Raji (cell line): ENCODE results near the gene NFE2L2.

ENCODE experiments used
- POLR2A ChIP-seq: IDR thresholded peaks from 2 replicates; pipeline ENCODE4 v1.6.1; 2011; ENCODE audit warnings: low read depth, low read length, control low read depth; ENCODE audit not compliant: insufficient read depth

NFE2L2 gene

GRCh38 chr2:177264693-177265587 lies at the start of gene NFE2L2:
Gene NFE2L2, minus strand, starts transcription at chr2:177264727. Its CDS starts 151 bp downstream, at chr2:177264576.
- peak; percentile 59 for TF ChIP-seq POLR2A

DNA sequence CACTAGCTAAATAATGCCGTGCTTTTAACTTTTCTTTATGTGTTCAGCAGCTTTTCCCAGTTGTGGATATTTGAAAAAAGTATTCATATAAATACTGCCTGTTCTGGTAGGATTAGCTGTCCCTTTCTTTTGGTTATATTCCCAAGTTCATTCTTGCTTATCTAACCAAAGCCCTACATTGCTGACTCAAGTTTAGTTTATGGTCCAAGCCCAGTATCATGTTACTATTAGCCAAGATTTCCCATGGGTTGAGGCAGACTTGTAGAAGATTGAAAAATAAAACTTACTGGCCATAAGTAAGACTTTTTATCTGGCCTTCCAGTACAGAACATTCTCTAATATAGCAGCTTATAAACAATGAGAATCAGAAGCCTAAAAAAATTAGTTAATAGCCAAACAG lies 49.7 kb upstream of the NFE2L2 start:
- no peak for TF ChIP-seq POLR2A

- no peak for TF ChIP-seq POLR2A
Observed at GRCh38 chr2:177313162-177313781, 48.7 kb upstream of the NFE2L2 start.

DNA sequence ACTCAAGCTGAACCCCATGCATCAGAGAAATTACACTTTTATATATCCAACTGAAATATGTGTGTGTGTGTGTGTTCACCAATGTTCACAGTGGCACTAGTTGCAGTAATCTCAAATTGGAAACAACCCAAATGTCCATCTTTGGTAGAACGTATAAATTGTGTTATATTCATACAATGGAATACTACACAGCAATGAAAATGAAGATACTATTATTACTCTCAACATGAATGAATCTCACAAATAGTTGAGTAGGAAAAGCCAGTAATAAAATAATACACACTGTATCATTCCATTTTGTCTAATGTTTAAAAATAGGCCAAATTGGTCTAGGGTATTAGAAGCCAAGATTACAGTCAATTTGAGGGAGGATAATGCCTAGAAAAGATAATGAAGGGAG lies 48.0 kb upstream of the NFE2L2 start:
- no peak for TF ChIP-seq POLR2A

DNA sequence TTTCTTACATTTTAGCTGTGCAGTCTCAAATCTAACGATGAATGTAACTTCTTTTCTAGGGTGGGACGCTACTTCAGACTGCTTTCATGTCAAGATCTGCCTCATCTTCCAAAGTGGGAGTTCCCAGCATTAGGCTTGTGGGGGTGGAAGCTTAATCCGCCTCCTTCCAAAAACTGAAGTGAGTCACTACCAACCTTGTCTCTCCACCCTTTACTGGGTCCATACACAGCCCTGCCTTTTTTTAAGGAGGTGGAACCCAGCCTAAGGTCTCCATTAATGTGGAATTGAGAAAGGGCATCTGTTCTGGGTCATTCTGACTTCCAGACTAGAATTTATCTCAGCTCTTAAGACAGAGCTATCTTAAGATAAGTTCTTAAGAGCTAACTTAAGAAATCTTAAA lies 42.0 kb upstream of the NFE2L2 start:
- TF ChIP-seq POLR2A = no peak

- no peak for TF ChIP-seq POLR2A
Observed at GRCh38 chr2:177303939-177304338, 39.4 kb upstream of the NFE2L2 start.

DNA sequence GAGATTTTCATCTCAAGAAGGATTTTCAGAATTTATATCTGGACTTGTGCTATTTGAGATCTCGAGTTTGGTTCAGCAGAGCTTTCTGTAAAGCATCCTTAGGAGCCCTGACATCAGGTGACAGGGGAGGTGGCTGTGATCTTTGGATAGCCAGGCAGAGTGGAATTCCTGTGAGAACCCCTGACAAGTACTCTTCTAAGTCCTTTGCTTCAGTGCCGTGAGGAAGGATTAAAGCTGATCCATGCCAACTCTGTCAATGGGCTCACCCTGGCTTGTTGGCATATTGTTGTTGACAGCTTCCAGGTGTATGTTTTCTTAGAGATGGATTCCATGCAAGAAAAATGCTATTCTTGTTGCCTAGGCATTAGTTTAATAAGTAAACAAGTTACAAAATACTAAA lies 38.0 kb upstream of the NFE2L2 start:
- no peak for TF ChIP-seq POLR2A

DNA sequence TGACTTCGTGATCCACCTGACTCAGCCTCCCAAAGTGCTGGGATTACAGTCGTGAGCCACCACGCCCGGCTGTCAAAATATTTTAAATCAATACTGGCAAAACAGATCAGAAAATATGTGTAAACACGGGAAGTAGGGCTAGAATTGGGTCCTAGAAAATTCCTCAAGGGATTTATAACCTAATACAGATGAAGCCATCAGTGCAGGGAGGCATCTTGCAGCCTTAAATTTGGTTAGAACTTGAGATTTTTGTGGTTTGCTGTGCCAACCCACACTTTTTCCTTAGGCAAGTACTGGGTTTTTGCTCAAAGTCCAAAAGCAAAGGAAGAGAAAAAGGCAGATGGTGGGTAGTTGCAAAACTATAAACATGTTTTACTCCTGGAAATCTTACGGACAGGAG lies 33.7 kb upstream of the NFE2L2 start:
- TF ChIP-seq POLR2A = no peak

- TF ChIP-seq POLR2A = no peak
Observed at GRCh38 chr2:177296040-177296439, 31.5 kb upstream of the NFE2L2 start.

- TF ChIP-seq POLR2A = no peak
Observed at GRCh38 chr2:177295484-177295883, 31.0 kb upstream of the NFE2L2 start.

DNA sequence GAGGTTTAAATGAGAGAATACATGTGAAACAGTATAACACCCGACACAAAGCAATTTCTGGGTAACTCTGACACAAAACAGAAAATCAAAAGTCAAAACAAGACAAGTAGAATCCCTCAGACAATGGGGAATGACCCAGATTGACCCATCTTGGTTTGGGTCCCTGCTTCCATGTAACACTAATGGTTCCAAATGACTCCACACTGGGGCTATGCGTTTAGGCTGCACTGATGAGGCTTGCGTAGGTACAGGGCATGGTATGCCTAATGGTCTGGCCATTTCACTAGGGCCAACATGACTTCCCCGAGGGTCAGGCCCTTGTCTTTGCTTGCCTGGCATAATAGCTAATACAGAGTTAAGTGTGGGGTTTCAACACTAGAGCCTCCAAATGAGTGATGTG lies 27.2 kb upstream of the NFE2L2 start:
- no peak for TF ChIP-seq POLR2A

DNA sequence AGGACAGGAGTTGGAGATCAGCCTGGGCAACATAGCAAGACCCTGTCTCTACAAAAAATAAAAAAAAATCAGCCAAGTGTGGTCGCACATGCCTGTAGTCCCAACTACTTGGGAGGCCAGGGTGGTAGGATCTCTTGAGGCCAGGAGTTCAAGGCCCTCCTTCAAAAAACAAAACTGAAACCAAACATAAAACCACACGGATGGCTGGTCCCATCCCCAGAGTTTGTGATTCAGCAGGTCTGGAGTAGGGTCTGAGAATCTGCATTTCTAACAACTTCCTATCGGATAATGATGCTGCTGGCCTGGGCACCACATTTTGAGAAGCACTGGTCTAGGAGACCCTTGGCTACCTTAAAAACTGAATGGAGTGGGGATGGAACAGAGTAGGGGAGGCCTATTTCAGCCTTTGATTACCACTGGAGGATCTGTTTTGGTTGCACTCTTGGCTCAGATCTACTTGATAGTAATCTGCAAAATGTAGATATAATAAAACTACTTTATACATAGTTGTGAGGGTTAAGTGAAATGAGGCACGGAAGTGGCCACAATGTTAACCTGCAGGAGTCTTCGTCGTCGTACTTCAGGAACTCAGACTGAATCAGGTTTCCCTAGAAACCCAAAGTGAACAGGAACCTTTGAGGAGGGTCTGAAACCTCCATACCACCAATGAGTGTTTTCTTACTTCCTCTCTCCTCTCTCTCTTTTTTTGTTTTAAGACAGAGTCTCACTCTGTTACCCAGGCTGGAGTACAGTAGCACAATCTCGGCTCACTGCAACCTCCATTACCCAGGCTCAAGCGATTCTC lies 25.5 kb upstream of the NFE2L2 start:
- TF ChIP-seq POLR2A = no peak

DNA sequence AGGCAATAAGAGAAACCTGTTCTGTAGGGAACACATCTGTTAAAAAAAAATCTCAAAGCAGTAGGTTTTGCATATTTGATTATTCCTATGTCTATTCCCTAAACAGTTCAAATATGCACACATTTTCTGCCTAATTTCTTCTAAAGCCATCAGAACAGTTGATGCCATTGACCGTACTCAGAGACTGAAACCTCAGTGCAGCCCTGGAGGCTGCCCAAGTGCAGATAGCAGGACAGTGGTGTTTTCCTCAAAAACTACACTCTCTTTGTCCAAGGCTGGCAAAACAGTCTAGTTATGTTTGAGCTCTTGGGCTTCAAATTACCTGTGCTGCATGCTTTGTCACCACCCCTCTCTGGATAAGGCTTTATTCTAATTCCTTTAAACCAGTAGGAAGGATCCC lies 23.3 kb upstream of the NFE2L2 start:
- TF ChIP-seq POLR2A = no peak

DNA sequence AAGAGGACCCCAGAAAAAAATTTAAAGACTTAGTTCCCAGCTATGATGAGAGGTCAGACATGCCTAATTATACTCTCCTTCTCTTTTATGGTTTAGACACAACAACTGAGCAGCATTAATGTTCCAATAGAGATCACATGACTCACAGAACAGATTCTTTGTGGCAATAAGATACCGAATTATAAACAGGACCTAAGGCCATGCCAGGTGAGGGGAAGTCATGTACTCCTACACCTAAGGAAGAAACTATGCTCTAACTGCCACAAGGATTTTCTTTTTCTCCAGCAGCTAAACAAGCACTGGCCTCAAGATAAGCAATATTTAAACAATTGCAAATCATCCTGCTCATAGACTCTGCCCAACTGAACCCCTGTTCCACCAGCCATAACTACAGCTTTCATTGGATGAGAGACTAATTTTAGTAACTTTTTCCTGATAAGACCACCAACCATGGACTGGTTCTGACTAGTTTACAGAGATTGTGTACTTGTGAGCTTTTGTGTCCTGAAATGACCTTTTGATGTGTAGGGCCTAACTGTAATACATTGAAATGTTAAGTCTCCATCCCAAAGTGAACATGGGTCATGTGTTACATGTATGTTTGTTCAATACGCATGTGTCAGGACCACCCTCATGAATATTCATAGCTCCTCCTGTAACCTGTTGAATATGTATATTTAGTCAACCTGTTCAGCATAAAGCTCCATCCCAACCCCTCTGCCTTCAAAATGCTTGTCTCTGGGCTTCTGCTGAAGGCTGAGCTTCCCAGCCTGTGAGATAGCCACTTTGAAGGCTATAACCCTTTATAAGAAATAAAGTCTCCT lies 21.6 kb upstream of the NFE2L2 start:
- no peak for TF ChIP-seq POLR2A

DNA sequence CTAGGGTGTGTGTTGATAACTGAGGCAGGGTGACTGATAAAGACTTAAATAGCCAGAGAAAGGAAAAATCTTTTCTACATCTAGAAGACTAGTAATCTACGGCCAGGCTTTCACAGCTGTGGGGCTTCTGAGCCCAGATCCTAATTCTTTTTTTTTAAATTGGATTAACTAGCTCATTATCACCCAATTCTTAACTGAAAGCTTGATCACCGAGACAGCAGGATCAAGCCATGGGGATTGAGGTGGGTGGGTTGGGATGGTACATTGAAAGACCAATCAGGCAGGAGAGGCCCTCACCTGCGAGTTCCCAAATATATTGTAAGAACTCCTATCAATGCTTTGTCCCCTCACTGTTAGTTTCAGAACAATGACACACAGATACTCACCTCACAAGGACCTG lies 20.0 kb upstream of the NFE2L2 start:
- TF ChIP-seq POLR2A = no peak
